Fibroblast of pulmonary artery (primary cell): ENCODE results near the gene RSPO3.

Source experiments
- DNase-seq: peaks from one replicate; pipeline ENCODE4 v3.0.0-alpha.2; 2010; ENCODE audit warnings: low read depth
- H3K4me3 ChIP-seq: replicated peaks from 2 replicates; pipeline ENCODE4 v1.5.1; 2011; ENCODE audit warnings: low read depth, mild to moderate bottlenecking, control low read depth, low read length, moderate library complexity
- CTCF ChIP-seq: IDR thresholded peaks from 2 replicates; pipeline ENCODE4 v1.5.1; 2011; ENCODE audit warnings: mild to moderate bottlenecking, control low read depth, low read length, inconsistent platforms; ENCODE audit errors: missing control alignments

The RSPO3 gene

GRCh38 chr6:127103482-127103881 lies 15.0 kb upstream of the RSPO3 start:
- no peak for TF ChIP-seq CTCF
- no peak for DNase-seq
- no peak overlapping the region for H3K4me3 ChIP-seq

DNA sequence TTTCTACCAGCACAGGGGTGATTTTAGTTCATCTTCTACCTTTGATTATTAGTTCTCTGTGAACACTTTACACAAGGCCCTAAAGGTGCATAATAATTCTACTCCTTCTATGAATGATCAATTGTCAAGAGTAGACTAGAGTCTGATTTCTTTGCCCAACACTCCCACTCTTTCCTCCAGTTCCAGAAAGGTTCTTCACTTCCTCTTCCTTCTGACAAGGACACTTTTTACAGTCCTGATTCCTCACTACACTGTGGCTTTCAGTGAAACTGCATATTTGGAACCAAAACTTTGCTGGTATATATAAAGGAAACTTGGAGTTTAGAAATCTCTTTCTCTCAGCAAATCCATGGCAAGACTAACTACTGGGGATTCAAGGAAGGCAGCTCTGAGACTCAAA lies 10.6 kb upstream of the RSPO3 start:
- H3K4me3 ChIP-seq = no peak overlapping the region
- no peak for TF ChIP-seq CTCF
- DNase-seq = no peak

- H3K4me3 ChIP-seq = no peak overlapping the region
- TF ChIP-seq CTCF = no peak
- no peak for DNase-seq
Observed at GRCh38 chr6:127110712-127111111, 7.8 kb upstream of the RSPO3 start.

- no peak overlapping the region for H3K4me3 ChIP-seq
- no peak for DNase-seq
- no peak for TF ChIP-seq CTCF
Observed at GRCh38 chr6:127111526-127111925, 6.9 kb upstream of the RSPO3 start.

- TF ChIP-seq CTCF = no peak
Observed at GRCh38 chr6:127114214-127114760, 4.2 kb upstream of the RSPO3 start.

GRCh38 chr6:127115084-127115655 lies 3.3 kb upstream of the RSPO3 start:
- TF ChIP-seq CTCF = no peak
- H3K4me3 ChIP-seq = no peak overlapping the region
- no peak for DNase-seq

More at GRCh38 chr6:127114214-127114760, 4.2 kb upstream of the RSPO3 start:
- no peak overlapping the region for H3K4me3 ChIP-seq
- no peak for DNase-seq

DNA sequence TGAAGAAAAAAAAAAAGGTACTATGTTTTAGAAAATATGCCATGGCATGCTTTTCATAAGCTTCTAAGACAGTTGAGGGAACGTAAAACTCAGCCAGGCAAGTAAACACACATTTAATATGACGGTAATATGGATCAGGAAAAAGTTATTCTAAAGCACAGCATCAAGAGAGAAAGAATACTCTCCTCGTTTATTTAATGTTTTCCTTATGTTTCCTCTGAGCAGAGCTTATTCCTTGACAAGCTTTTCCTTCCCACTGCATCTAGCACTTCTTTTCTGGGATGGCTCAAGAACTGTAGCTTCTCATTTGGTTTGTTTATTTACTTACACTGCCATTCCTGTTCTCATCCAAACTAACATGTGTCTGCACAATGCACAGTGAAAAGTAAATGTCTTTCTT lies 2.7 kb upstream of the RSPO3 start:
- no peak for TF ChIP-seq CTCF
- no peak overlapping the region for H3K4me3 ChIP-seq
- no peak for DNase-seq
